ENCODE results near the gene RND2. TPM values are rescaled to one million over a fixed set of nuclear protein-coding genes. Genes with fewer than 3 reads are reported as not detected.

RND2 gene
- total and polyA plus RNA-seq, 2 of the 13 experiments (the other 11 are each of a cell fraction or from before 2014, with no cell fraction given) = 0.05 to 0.11 TPM

GRCh38 chr17:43021741-43022512, 3.1 kb upstream of the RND2 start, which contains the start of gene VAT1 (continued):
- TF ChIP-seq ZNF382 (CRISPR knock-in tag; IDR thresholded peaks at IDR 0.05; ENCODE audit: borderline replicate concordance) (no peak), KAT8 (CRISPR knock-in tag; IDR thresholded peaks at IDR 0.05) (peak; percentile 65), CENPX (CRISPR knock-in tag; IDR thresholded peaks at IDR 0.05) (no peak), AKAP8 (CRISPR knock-in tag; IDR thresholded peaks at IDR 0.05) (peak; percentile 87), MED1 (CRISPR knock-in tag; IDR thresholded peaks at IDR 0.05) (peak; percentile 46; the same call in 1 of the 2 replicates), ZNF597 (CRISPR knock-in tag; IDR thresholded peaks at IDR 0.05) (no peak), AHDC1 (CRISPR knock-in tag; IDR thresholded peaks at IDR 0.05; ENCODE audit: borderline replicate concordance) (peak; percentile 56; the same call in 1 of the 2 replicates), NCOR1 (IDR thresholded peaks at IDR 0.05; ENCODE audit: borderline replicate concordance, low read length) (no peak), TRIM22 (IDR thresholded peaks at IDR 0.05) (no peak), ZNF605 (CRISPR knock-in tag; IDR thresholded peaks at IDR 0.05) (peak; percentile 67), KAT7 (CRISPR knock-in tag; IDR thresholded peaks at IDR 0.05; ENCODE audit: borderline replicate concordance) (peak; percentile 98), ZNF782 (CRISPR knock-in tag; IDR thresholded peaks at IDR 0.05; ENCODE audit: borderline replicate concordance) (peak; percentile 91), NCOA2 (CRISPR knock-in tag; IDR thresholded peaks at IDR 0.05) (no peak), ZNF205 (CRISPR knock-in tag; IDR thresholded peaks at IDR 0.05) (peak; percentile 19; the same call in 1 of the 2 replicates), MXD1 (CRISPR knock-in tag; IDR thresholded peaks at IDR 0.05) (peak; percentile 83), SAP130 (CRISPR knock-in tag; IDR thresholded peaks at IDR 0.05; ENCODE audit: low read depth) (peak; percentile 94), TARDBP (CRISPR knock-in tag; IDR thresholded peaks at IDR 0.05) (peak; percentile 76; the same call in 1 of the 2 replicates), ZNF670 (CRISPR knock-in tag; IDR thresholded peaks at IDR 0.05; ENCODE audit: borderline replicate concordance) (peak; percentile 75; the same call in 1 of the 2 replicates), HOMEZ (CRISPR knock-in tag; IDR thresholded peaks at IDR 0.05; ENCODE audit: low read depth) (no peak)

Data from HepG2 (cell line).